CD4-positive, CD25-positive, alpha-beta regulatory T cell (primary cell): ENCODE measurements around the gene PDE4D. TPM values are rescaled to one million over a fixed set of nuclear protein-coding genes. Genes with fewer than 3 reads are reported as not detected.

ENCODE experiments used
- ATAC-seq, 2 donors: fragments of 150-1000 bp; cut with Tn5 transposase; one replicate each; pipeline ENCODE4 v1.10.0; 2021; ENCODE audit warnings: low read depth in 2 of 2, moderate number of reproducible peaks in 2 of 2, moderate library complexity in 1 of 2
- DNase-seq, 3 donors: peaks; one replicate each; pipeline versions ENCODE4 v3.0.0 to v3.0.0-alpha.2; 2012 to 2022; ENCODE audit warnings: mixed read lengths in 1 of 3
- H3K27ac ChIP-seq: one replicate; pipeline ENCODE4 v1.7.0; 2013; ENCODE audit warnings: mild to moderate bottlenecking, low read length; ENCODE audit not compliant: insufficient read depth, poor library complexity, severe bottlenecking
- H3K27me3 ChIP-seq: one replicate; pipeline ENCODE4 v1.7.0; 2013; ENCODE audit warnings: low read length; ENCODE audit not compliant: control insufficient read depth, insufficient read depth
- H3K36me3 ChIP-seq: one replicate; pipeline ENCODE4 v1.7.0; 2013; ENCODE audit warnings: mild to moderate bottlenecking, low read length, moderate library complexity; ENCODE audit not compliant: control insufficient read depth, insufficient read depth
- H3K4me1 ChIP-seq: 2 replicates; pipeline ENCODE4 v1.7.0; 2013; ENCODE audit warnings: mild to moderate bottlenecking, low read length; ENCODE audit not compliant: insufficient read depth, control insufficient read depth, poor library complexity, severe bottlenecking
- H3K4me3 ChIP-seq: one replicate; pipeline ENCODE4 v1.7.0; 2013; ENCODE audit warnings: low read depth, mild to moderate bottlenecking, low read length, moderate library complexity
- H3K9me3 ChIP-seq, 2 experiments: 1 replicate in 1 of 2; 2 replicates in 1 of 2; pipeline ENCODE4 v1.7.0; 2013; ENCODE audit warnings: low read length in 2 of 2, mild to moderate bottlenecking in 1 of 2, moderate library complexity in 1 of 2; ENCODE audit not compliant: control insufficient read depth in 2 of 2
- H3K27ac Mint-ChIP-seq, 3 donors: one replicate each; pipeline ENCODE4 v1.8.0; 2020 to 2022; ENCODE audit warnings: mild to moderate bottlenecking in 3 of 3, mixed read lengths in 3 of 3, moderate library complexity in 2 of 3
- H3K27me3 Mint-ChIP-seq: one replicate; pipeline ENCODE4 v1.8.0; 2022; ENCODE audit warnings: mild to moderate bottlenecking, mixed read lengths
- H3K36me3 Mint-ChIP-seq: one replicate; pipeline ENCODE4 v1.8.0; 2020; ENCODE audit warnings: mixed read lengths
- H3K4me1 Mint-ChIP-seq, 4 donors: one replicate each; pipeline ENCODE4 v1.8.0; 2020 to 2022; ENCODE audit warnings: mixed read lengths in 4 of 4, mild to moderate bottlenecking in 1 of 4
- H3K4me3 Mint-ChIP-seq, 4 donors: one replicate each; pipeline ENCODE4 v1.8.0; 2020 to 2022; ENCODE audit warnings: mild to moderate bottlenecking in 4 of 4, mixed read lengths in 4 of 4, moderate library complexity in 3 of 4
- H3K9me3 Mint-ChIP-seq, 7 donors: one replicate each; pipeline ENCODE4 v1.8.0; 2020 to 2022; ENCODE audit warnings: mixed read lengths in 7 of 7, mild to moderate bottlenecking in 3 of 7, moderate library complexity in 2 of 7
- polyA plus RNA-seq, 4 donors: library from polyadenylated mRNA; unstranded; fragments of 300-500 nt; fragmentation: Illumina TruSeq; gene quantifications; one replicate each; pipeline ENCODE4 v1.2.3, GENCODE V29; 2021
- total RNA-seq: library from RNA; stranded (reverse); gene quantifications from one replicate; pipeline ENCODE4 v1.2.3, GENCODE V29; 2022

PDE4D gene
- total and polyA plus RNA-seq, 5 donors from 2014 or later: 2.1 to 39.9 (median 4.8) TPM

DNA sequence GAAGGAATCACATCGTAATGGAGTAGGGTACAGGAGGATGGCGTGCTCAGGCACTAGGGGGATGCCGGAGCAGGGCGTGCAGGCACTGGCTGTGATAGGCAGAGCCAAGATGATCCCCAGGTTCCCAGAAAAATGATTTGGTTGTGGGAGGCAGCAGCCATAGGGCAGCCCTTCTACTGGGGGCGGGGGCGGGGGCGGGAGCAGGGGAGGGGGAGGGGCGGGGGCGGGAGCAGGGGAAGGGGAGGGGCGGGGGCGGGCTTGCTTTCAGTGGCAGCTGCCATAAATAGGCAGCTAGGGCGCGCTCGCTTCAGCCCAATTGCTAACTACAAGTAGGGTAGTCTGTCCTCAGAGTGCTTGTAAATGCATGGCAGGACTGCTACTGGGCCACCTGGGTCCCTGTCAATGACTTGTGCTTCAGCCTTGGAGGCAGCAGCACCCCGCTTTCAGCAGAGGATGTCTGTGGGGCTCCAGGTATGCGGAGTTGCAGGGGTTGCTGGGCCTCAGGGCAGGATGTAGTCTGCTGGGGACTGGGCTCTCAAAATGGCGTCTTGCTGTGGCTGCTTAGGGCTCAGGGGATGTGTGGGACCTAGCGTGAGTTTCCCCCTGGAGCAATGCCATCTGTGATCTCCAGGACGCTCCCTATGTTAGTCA, 956.4 kb downstream of the PDE4D start:
- Histone ChIP-seq H3K36me3 (no peaks in the 10 kb centered on the region), H3K27ac (no peak overlapping the region), H3K4me1 (no peaks in the 10 kb centered on the region), H3K4me3 (no peak overlapping the region), H3K9me3 (no peaks in the 10 kb centered on the region), H3K27me3 (no peaks in the 10 kb centered on the region)
- Mint-ChIP-seq H3K9me3 (peaks cover 0 to 3% (median 0%) of the 10 kb centered on the region in 7 donors), H3K27ac (no peak overlapping the region), H3K27me3 (peaks cover 17% of the 10 kb centered on the region), H3K36me3 (no peaks in the 10 kb centered on the region), H3K4me1 (peaks cover 3 to 18% (median 9%) of the 10 kb centered on the region in 4 donors), H3K4me3 (no peak overlapping the region)
- ATAC-seq (no peak), DNase-seq (no peak)

DNA sequence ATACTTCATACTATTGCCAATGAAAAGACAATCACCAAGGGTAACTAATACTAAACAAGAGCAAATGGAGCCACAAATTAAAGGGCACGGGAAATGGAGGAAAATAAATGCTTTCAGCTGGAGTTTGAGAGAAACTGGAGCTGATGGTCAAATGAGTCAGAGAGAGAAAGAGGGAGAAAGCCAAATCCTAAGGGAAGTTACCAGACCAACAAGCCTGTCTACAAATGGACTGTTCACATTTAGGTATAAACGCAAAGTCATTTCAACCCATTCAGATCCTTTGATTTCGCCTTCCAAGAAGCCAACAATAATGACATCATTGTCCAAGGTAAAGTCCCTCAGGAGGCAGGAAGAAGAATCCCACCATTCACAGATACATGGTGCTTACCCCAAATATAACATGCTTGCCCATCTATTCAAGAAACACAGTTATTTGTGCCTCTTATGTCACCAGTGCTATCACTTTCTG, 958.9 kb downstream of the PDE4D start:
- Mint-ChIP-seq H3K27ac (no peak overlapping the region), H3K4me3 (peak overlapping the region in 1 of 4 donors; percentile 3), H3K4me1 (peaks cover 3 to 18% (median 9%) of the 10 kb centered on the region in 4 donors), H3K27me3 (peaks cover 12% of the 10 kb centered on the region), H3K36me3 (no peaks in the 10 kb centered on the region), H3K9me3 (peaks cover 0 to 3% (median 0%) of the 10 kb centered on the region in 7 donors)
- ATAC-seq (no peak), DNase-seq (peak in 1 of 3 donors; percentile 9)
- Histone ChIP-seq H3K27me3 (no peaks in the 10 kb centered on the region), H3K9me3 (no peaks in the 10 kb centered on the region), H3K36me3 (no peaks in the 10 kb centered on the region), H3K4me3 (peak overlapping the region; percentile 1), H3K27ac (no peak overlapping the region), H3K4me1 (no peaks in the 10 kb centered on the region)

DNA sequence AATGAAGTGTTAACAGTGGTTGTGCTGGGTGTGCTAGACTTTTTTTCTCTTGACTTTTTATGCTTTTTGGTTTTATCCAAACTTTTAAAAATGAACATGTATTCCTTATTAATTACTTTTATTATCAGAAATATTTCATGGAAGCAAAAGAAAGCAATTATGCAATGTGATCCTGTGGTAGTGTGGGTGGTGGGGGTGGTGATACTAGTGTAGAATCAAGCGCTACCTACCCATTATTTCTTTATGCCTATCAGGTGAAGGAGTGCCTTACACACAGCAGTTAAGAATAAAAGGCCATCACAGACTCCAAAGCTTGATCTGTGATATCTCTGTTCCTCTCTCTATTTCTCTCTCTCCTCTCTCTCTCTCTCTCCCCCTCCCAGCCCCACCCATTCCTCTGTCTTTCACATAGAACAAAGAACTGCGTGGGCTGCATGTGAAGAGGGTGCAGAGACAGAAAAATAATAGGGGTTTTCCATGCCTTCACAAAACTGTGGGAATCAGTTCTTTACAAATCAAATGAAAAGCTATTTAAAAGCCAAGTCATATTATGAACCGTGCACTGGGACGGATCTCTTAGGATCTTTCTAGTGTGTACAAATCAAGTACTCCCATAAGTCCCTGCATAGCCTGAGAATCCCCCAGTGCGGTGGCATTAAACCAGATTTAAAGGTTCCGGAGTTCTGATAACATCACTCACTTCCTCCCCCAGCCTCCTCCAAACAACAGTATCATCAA, 959.5 kb downstream of the PDE4D start:
- Mint-ChIP-seq H3K9me3 (peaks cover 0 to 3% (median 0%) of the 10 kb centered on the region in 7 donors), H3K4me1 (peaks cover 3 to 18% (median 9%) of the 10 kb centered on the region in 4 donors), H3K4me3 (peak overlapping the region in 2 of 4 donors; percentile 3 to 4), H3K27ac (no peak overlapping the region), H3K27me3 (peaks cover 12% of the 10 kb centered on the region), H3K36me3 (no peaks in the 10 kb centered on the region)
- ATAC-seq (no peak), DNase-seq (peak in 1 of 3 donors; percentile 25)
- Histone ChIP-seq H3K36me3 (no peaks in the 10 kb centered on the region), H3K27ac (no peak overlapping the region), H3K27me3 (no peaks in the 10 kb centered on the region), H3K9me3 (no peaks in the 10 kb centered on the region), H3K4me3 (peak overlapping the region; percentile 1), H3K4me1 (no peaks in the 10 kb centered on the region)

DNA sequence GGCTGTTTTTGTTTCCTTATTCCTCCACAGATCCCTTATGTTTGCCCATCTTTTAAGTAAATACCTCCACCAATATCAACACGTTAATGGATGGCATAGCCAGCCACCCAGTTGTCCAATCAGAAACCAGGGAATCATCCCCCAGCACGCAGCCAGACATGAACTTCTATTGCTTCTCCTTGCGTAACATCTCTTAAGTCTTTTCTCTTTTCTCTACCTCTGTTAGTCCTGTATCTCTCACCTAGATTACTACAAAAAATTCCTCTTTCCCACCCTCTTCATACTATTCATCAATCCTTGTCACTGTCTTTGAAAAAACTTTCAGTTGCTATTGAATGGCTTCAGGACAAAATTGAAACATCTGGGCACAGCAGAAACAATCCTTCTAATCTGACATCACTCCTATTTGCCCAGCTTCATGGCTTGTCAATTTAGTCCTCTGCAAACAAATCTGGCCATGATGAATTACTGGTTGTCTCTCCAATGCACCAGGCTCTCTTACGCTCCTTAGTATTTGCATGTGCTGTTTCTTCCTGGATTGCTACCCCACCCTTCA, 961.4 kb downstream of the PDE4D start:
- H3K36me3 ChIP-seq: no peaks in the 10 kb centered on the region
- no peak for ATAC-seq
- H3K27ac ChIP-seq: no peak overlapping the region
- no peak overlapping the region for H3K4me3 ChIP-seq
- Mint-ChIP-seq H3K27me3 (peaks cover 12% of the 10 kb centered on the region), H3K27ac (no peak overlapping the region), H3K4me1 (peaks cover 3 to 18% (median 9%) of the 10 kb centered on the region in 4 donors), H3K9me3 (peaks cover 0 to 3% (median 0%) of the 10 kb centered on the region in 7 donors), H3K4me3 (no peak overlapping the region), H3K36me3 (no peaks in the 10 kb centered on the region)
- H3K4me1 ChIP-seq: no peaks in the 10 kb centered on the region
- no peaks in the 10 kb centered on the region for H3K9me3 ChIP-seq
- H3K27me3 ChIP-seq: no peaks in the 10 kb centered on the region
- no peak for DNase-seq

DNA sequence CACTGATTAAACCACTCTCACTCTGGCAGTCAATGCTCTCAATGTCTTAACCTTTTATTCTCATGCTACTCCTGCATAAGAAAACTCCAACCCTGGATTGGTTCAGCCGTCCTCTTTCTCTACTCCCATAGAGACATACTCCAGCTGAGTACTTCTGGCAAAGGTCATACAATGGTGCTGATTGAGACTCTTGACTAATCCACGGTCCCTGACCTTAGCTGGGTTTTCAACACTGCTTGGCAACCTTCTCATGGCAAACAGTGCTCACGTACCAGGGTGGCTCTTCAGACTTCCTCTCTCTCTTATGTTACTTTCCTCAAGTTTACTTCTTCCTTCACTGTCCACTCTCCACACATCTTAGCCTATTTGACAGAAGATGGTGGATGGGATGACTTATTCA, 963.0 kb downstream of the PDE4D start:
- Mint-ChIP-seq H3K27ac (no peak overlapping the region), H3K4me1 (peaks cover 3 to 18% (median 9%) of the 10 kb centered on the region in 4 donors), H3K36me3 (no peaks in the 10 kb centered on the region), H3K9me3 (peaks cover 0 to 3% (median 0%) of the 10 kb centered on the region in 7 donors), H3K27me3 (peaks cover 12% of the 10 kb centered on the region), H3K4me3 (no peak overlapping the region)
- H3K27me3 ChIP-seq: no peaks in the 10 kb centered on the region
- no peak for DNase-seq
- no peak for ATAC-seq
- H3K36me3 ChIP-seq: no peaks in the 10 kb centered on the region
- no peaks in the 10 kb centered on the region for H3K4me1 ChIP-seq
- H3K4me3 ChIP-seq: no peak overlapping the region
- H3K9me3 ChIP-seq: no peaks in the 10 kb centered on the region
- no peak overlapping the region for H3K27ac ChIP-seq

DNA sequence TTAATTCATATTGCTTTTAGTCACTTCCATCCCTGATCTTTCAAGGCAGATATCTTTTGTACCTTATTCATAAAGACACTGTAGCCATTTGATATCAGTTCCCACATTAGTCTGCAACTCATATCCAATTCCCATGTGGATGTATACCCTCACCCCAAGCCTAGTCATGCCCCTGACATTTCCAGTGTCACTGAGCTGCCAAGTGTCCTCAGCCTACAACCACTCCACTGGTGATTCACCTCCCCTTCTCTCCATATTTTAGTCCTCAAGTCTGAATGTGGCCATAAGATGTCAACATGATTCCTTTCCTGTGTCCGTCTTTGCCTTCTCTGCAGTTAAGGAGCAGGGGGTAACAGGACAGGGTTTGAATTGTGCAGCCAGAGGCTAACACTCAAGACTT, 963.8 kb downstream of the PDE4D start:
- Mint-ChIP-seq H3K4me1 (peaks cover 3 to 13% (median 7%) of the 10 kb centered on the region in 4 donors), H3K4me3 (no peak overlapping the region), H3K27me3 (peaks cover 12% of the 10 kb centered on the region), H3K9me3 (peaks cover 0 to 3% (median 0%) of the 10 kb centered on the region in 7 donors), H3K36me3 (no peaks in the 10 kb centered on the region), H3K27ac (no peak overlapping the region)
- ATAC-seq (no peak), DNase-seq (no peak)
- no peaks in the 10 kb centered on the region for H3K36me3 ChIP-seq
- no peak overlapping the region for H3K4me3 ChIP-seq
- H3K9me3 ChIP-seq: no peaks in the 10 kb centered on the region
- H3K27ac ChIP-seq: no peak overlapping the region
- H3K27me3 ChIP-seq: no peaks in the 10 kb centered on the region
- H3K4me1 ChIP-seq: no peaks in the 10 kb centered on the region

DNA sequence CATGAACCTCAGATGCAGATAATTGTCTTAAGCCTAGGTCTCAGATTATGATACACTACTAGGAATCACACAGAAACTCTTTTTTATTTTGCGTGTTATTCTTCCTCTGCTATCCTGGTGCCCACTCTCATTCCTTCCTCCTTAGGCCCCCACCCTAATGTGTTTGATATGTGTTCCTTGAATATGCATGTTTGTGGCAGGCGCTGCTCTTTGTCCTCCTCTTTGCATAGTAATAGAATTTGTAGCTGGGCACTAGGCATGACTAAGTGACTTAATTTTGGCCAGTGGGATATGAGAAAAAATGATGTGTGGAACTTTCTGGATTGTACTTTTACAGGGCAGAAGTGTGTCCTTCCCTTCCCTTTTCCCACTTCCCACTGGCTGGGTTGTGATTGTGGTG, 965.6 kb downstream of the PDE4D start:
- Histone ChIP-seq H3K4me1 (no peaks in the 10 kb centered on the region), H3K36me3 (no peaks in the 10 kb centered on the region), H3K27ac (no peak overlapping the region), H3K4me3 (no peak overlapping the region), H3K27me3 (no peaks in the 10 kb centered on the region), H3K9me3 (no peaks in the 10 kb centered on the region)
- H3K9me3 Mint-ChIP-seq: peaks cover 0 to 2% (median 0%) of the 10 kb centered on the region in 7 donors
- ATAC-seq (no peak), DNase-seq (no peak)
- H3K4me3 Mint-ChIP-seq: no peak overlapping the region
- no peaks in the 10 kb centered on the region for H3K36me3 Mint-ChIP-seq
- no peak overlapping the region for H3K27ac Mint-ChIP-seq
- H3K4me1 Mint-ChIP-seq: no peaks in the 10 kb centered on the region
- peaks cover 12% of the 10 kb centered on the region for H3K27me3 Mint-ChIP-seq
